ENCODE results near the gene PIP5K1C. TPM values are rescaled to one million over a fixed set of nuclear protein-coding genes. Genes with fewer than 3 reads are reported as not detected.

The PIP5K1C gene
- total RNA-seq, 2 experiments from 2014 or later: 18.9 to 23.5 TPM

- ATAC-seq (ENCODE audit: low read depth): no peak
- no peak overlapping the region for H3K4me3 Mint-ChIP-seq
- peaks cover 1% of the 10 kb centered on the region for H3K9me3 Mint-ChIP-seq
- peaks cover 12% of the 10 kb centered on the region for H3K4me1 Mint-ChIP-seq
- DNase-seq: no peak
- peaks cover 1% of the 10 kb centered on the region for H3K27me3 Mint-ChIP-seq
- POLR2A ChIA-PET: no interaction called here
- H3K27ac Mint-ChIP-seq: no peak overlapping the region
- peaks cover 19% of the 10 kb centered on the region for H3K36me3 Mint-ChIP-seq
Observed at GRCh38 chr19:3684817-3685410, 15.4 kb downstream of the PIP5K1C start.

GRCh38 chr19:3684054-3684816 is 16.0 kb downstream of the PIP5K1C start:
- H3K27me3 Mint-ChIP-seq: peaks cover 1% of the 10 kb centered on the region
- peaks cover 1% of the 10 kb centered on the region for H3K9me3 Mint-ChIP-seq
- peaks cover 8% of the 10 kb centered on the region for H3K4me1 Mint-ChIP-seq
- H3K4me3 Mint-ChIP-seq: no peak overlapping the region
- POLR2A ChIA-PET: no interaction called here
- peaks cover 16% of the 10 kb centered on the region for H3K36me3 Mint-ChIP-seq
- no peak for ATAC-seq (ENCODE audit: low read depth)
- no peak overlapping the region for H3K27ac Mint-ChIP-seq
- DNase-seq: no peak

- no peak overlapping the region for H3K4me3 Mint-ChIP-seq
- no peak for DNase-seq
- POLR2A ChIA-PET: no interaction called here
- no peak for ATAC-seq (ENCODE audit: low read depth)
- H3K27me3 Mint-ChIP-seq: peaks cover 1% of the 10 kb centered on the region
- peaks cover 16% of the 10 kb centered on the region for H3K36me3 Mint-ChIP-seq
- no peak overlapping the region for H3K27ac Mint-ChIP-seq
- peaks cover 8% of the 10 kb centered on the region for H3K4me1 Mint-ChIP-seq
- H3K9me3 Mint-ChIP-seq: peaks cover 1% of the 10 kb centered on the region
Observed at GRCh38 chr19:3683405-3684053, 16.7 kb downstream of the PIP5K1C start.

GRCh38 chr19:3682741-3683404 is 17.4 kb downstream of the PIP5K1C start:
- DNase-seq (no peak), ATAC-seq (ENCODE audit: low read depth) (no peak)
- no peak overlapping the region for H3K4me3 Mint-ChIP-seq
- H3K27ac Mint-ChIP-seq: peak overlapping the region; percentile 21
- H3K27me3 Mint-ChIP-seq: no peaks in the 10 kb centered on the region
- peaks cover 15% of the 10 kb centered on the region for H3K36me3 Mint-ChIP-seq
- H3K9me3 Mint-ChIP-seq: peaks cover 1% of the 10 kb centered on the region
- H3K4me1 Mint-ChIP-seq: peaks cover 5% of the 10 kb centered on the region
- POLR2A ChIA-PET: no interaction called here

- no peak for DNase-seq
- H3K9me3 Mint-ChIP-seq: peaks cover 1% of the 10 kb centered on the region
- no peaks in the 10 kb centered on the region for H3K27me3 Mint-ChIP-seq
- no peak overlapping the region for H3K4me3 Mint-ChIP-seq
- no peak overlapping the region for H3K27ac Mint-ChIP-seq
- no peak for ATAC-seq (ENCODE audit: low read depth)
- POLR2A ChIA-PET: no interaction called here
- H3K36me3 Mint-ChIP-seq: peaks cover 15% of the 10 kb centered on the region
- peaks cover 4% of the 10 kb centered on the region for H3K4me1 Mint-ChIP-seq
Observed at GRCh38 chr19:3682286-3682685, 18.0 kb downstream of the PIP5K1C start.

GRCh38 chr19:3680939-3681338 is 19.3 kb downstream of the PIP5K1C start:
- DNase-seq (no peak), ATAC-seq (ENCODE audit: low read depth) (no peak)
- H3K27ac Mint-ChIP-seq: no peak overlapping the region
- POLR2A ChIA-PET: no interaction called here
- H3K36me3 Mint-ChIP-seq: peaks cover 15% of the 10 kb centered on the region
- H3K4me1 Mint-ChIP-seq: peaks cover 4% of the 10 kb centered on the region
- no peak overlapping the region for H3K4me3 Mint-ChIP-seq
- no peaks in the 10 kb centered on the region for H3K27me3 Mint-ChIP-seq
- H3K9me3 Mint-ChIP-seq: peaks cover 1% of the 10 kb centered on the region

GRCh38 chr19:3679581-3679980 is 20.7 kb downstream of the PIP5K1C start:
- H3K4me1 Mint-ChIP-seq: peaks cover 4% of the 10 kb centered on the region
- no peaks in the 10 kb centered on the region for H3K27me3 Mint-ChIP-seq
- POLR2A ChIA-PET: no interaction called here
- ATAC-seq (ENCODE audit: low read depth) (no peak), DNase-seq (no peak)
- H3K27ac Mint-ChIP-seq: no peak overlapping the region
- peaks cover 10% of the 10 kb centered on the region for H3K36me3 Mint-ChIP-seq
- H3K4me3 Mint-ChIP-seq: no peak overlapping the region
- peaks cover 1% of the 10 kb centered on the region for H3K9me3 Mint-ChIP-seq

- no peak overlapping the region for H3K27ac Mint-ChIP-seq
- peaks cover 7% of the 10 kb centered on the region for H3K36me3 Mint-ChIP-seq
- POLR2A ChIA-PET: no interaction called here
- DNase-seq (no peak), ATAC-seq (ENCODE audit: low read depth) (no peak)
- H3K4me1 Mint-ChIP-seq: peaks cover 4% of the 10 kb centered on the region
- H3K27me3 Mint-ChIP-seq: no peaks in the 10 kb centered on the region
- H3K4me3 Mint-ChIP-seq: no peak overlapping the region
- H3K9me3 Mint-ChIP-seq: peaks cover 1% of the 10 kb centered on the region
Observed at GRCh38 chr19:3679138-3679537, 21.1 kb downstream of the PIP5K1C start.

- Mint-ChIP-seq H3K4me1 (peaks cover 4% of the 10 kb centered on the region), H3K27me3 (no peaks in the 10 kb centered on the region), H3K9me3 (no peaks in the 10 kb centered on the region), H3K27ac (no peak overlapping the region), H3K36me3 (peaks cover 2% of the 10 kb centered on the region), H3K4me3 (no peak overlapping the region)
- DNase-seq (no peak), ATAC-seq (ENCODE audit: low read depth) (no peak)
- POLR2A ChIA-PET: no interaction called here
Observed at GRCh38 chr19:3678188-3678587, 22.1 kb downstream of the PIP5K1C start.

GRCh38 chr19:3674784-3675543 is 25.3 kb downstream of the PIP5K1C start:
- no peak overlapping the region for H3K4me3 Mint-ChIP-seq
- H3K36me3 Mint-ChIP-seq: peaks cover 2% of the 10 kb centered on the region
- H3K27me3 Mint-ChIP-seq: no peaks in the 10 kb centered on the region
- H3K9me3 Mint-ChIP-seq: no peaks in the 10 kb centered on the region
- ATAC-seq (ENCODE audit: low read depth) (no peak), DNase-seq (no peak)
- H3K27ac Mint-ChIP-seq: no peak overlapping the region
- H3K4me1 Mint-ChIP-seq: peaks cover 13% of the 10 kb centered on the region
- POLR2A ChIA-PET: no interaction called here

- DNase-seq (no peak), ATAC-seq (ENCODE audit: low read depth) (no peak)
- Mint-ChIP-seq H3K36me3 (no peaks in the 10 kb centered on the region), H3K27me3 (no peaks in the 10 kb centered on the region), H3K4me3 (no peak overlapping the region), H3K27ac (no peak overlapping the region), H3K9me3 (no peaks in the 10 kb centered on the region), H3K4me1 (peaks cover 13% of the 10 kb centered on the region)
- POLR2A ChIA-PET: no interaction called here
Observed at GRCh38 chr19:3673506-3674439, 26.5 kb downstream of the PIP5K1C start.

- no peaks in the 10 kb centered on the region for H3K27me3 Mint-ChIP-seq
- no peak overlapping the region for H3K27ac Mint-ChIP-seq
Observed at GRCh38 chr19:3672993-3673392, 27.3 kb downstream of the PIP5K1C start.

More at GRCh38 chr19:3672993-3673392, 27.3 kb downstream of the PIP5K1C start:
- ATAC-seq (ENCODE audit: low read depth) (no peak), DNase-seq (no peak)
- H3K4me1 Mint-ChIP-seq: peaks cover 13% of the 10 kb centered on the region
- H3K36me3 Mint-ChIP-seq: no peaks in the 10 kb centered on the region
- POLR2A ChIA-PET: no interaction called here
- no peaks in the 10 kb centered on the region for H3K9me3 Mint-ChIP-seq
- H3K4me3 Mint-ChIP-seq: no peak overlapping the region
